ENCODE data around the gene OR56A5. TPM values are rescaled to one million over a fixed set of nuclear protein-coding genes. Genes with fewer than 3 reads are reported as not detected.

OR56A5 gene
- total and polyA plus RNA-seq, 2 donors (not counting 3 experiments of a cell fraction or from before 2014, with no cell fraction given): not detected

DNA sequence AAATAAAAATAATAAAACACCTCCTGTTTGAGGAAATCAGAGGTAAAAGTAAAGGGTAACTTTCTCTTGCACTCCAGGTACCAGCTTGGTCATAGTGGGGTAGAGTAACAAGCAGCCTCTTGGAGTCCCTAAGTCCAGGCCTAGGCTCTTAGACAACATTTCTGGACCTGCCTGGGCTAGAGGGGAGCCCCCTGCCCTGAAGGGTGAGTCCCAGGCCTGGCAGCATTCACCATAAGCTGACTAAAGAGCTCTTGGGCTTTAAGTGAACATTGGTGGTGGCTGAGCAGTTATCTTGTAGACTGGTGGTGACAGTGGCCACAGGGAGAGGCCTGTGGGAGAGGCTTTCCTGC, 44.9 kb downstream of the OR56A5 start:
- intact Hi-C loops (cut with micrococcal nuclease): no loop called here
- H3K4me2 ChIP-seq (ENCODE audit: insufficient read depth, low read length): no peak overlapping the region
- H4K20me1 ChIP-seq (replicated peaks; ENCODE audit: control insufficient read depth, extremely low read depth, insufficient read depth, low read length): no peaks in the 10 kb centered on the region
- H3K9me3 ChIP-seq (replicated peaks; ENCODE audit: control insufficient read depth, insufficient read depth, low read length): no peaks in the 10 kb centered on the region
- H3K27ac ChIP-seq (ENCODE audit: insufficient read depth, low read depth, low read length): no peak overlapping the region
- no TSS peak for BruUV-seq (replicated peaks)
- no peaks in the 10 kb centered on the region for H3K4me1 ChIP-seq (ENCODE audit: control insufficient read depth, extremely low read depth, insufficient read depth, low read length)
- DNase-seq (ENCODE audit: low read depth, low spot score): no peak
- TF ChIP-seq EZH2 (IDR thresholded peaks at IDR 0.05; ENCODE audit: borderline replicate concordance, low read depth, low read length, severe bottlenecking): no peak
- no peak for TF ChIP-seq FOS (IDR thresholded peaks at IDR 0.05; ENCODE audit: borderline replicate concordance, insufficient read depth, low read length)
- TF ChIP-seq, protein P1, sequence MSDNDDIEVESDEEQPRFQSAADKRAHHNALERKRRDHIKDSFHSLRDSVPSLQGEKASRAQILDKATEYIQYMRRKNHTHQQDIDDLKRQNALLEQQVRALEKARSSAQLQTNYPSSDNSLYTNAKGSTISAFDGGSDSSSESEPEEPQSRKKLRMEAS (IDR thresholded peaks at IDR 0.05; ENCODE audit: insufficient read depth, insufficient read length): no peak
- no peaks in the 10 kb centered on the region for H3K27me3 ChIP-seq (ENCODE audit: control insufficient read depth in 2 of 2, insufficient read depth in 2 of 2, low read length in 2 of 2)
- H3K9me1 ChIP-seq (replicated peaks; ENCODE audit: control insufficient read depth, extremely low read depth, insufficient read depth, low read length): no peaks in the 10 kb centered on the region
- H2AFZ ChIP-seq (ENCODE audit: low read depth, low read length): no peak overlapping the region
- dilution Hi-C loops (cut with MboI; ENCODE audit: extremely low pct_ligation_motif_present, low sequenced_read_pairs): no loop called here
- H3K9ac ChIP-seq (replicated peaks; ENCODE audit: extremely low read depth, insufficient read depth, low read length): no peak overlapping the region
- no peaks in the 10 kb centered on the region for H3K79me2 ChIP-seq (ENCODE audit: control insufficient read depth, insufficient read depth, low read length)
- POLR2A ChIA-PET: no interaction called here
- H3K36me3 ChIP-seq (ENCODE audit: control insufficient read depth in 2 of 2, extremely low read depth in 1 of 2, insufficient read depth in 2 of 2, low read length in 2 of 2): no peaks in the 10 kb centered on the region
- H3K4me3 ChIP-seq (replicated peaks in 1 of 3; ENCODE audit: insufficient read depth in 1 of 3, low read depth in 1 of 3, low read length in 3 of 3): no peak overlapping the region
- no peak for FAIRE-seq
- CTCF ChIA-PET: no interaction called here

DNA sequence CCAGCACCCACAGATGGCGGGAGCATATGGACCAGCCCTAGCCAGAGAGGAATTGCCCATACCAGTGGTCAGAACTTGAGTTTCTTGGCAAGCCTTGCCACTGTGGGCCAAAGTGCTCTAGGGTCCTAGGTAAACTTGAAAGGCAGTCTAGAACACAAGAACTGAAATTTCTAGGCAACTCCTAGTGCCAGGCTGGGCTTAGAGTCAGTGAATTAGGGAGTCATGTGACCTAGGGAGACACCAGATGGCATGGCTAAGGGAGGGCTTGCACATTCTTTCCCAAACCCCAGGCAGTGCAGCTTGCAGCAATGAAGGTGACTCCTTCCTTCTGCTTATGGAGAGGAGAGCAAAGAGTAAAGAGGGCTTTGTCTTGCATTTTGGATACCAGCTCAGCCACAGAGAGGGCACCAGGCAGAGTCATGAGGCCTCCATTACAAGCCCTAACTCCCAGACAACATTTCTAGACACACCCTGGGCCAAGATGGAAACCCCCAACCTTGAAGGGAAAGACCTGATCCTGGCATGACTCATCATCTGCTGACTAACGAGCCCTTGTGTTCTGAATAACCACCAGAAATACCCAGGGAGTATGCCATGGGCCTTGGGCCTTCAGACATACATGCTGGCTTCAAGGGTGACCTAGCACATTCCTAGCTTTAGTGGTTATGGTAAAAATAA, 45.4 kb downstream of the OR56A5 start:
- Histone ChIP-seq H3K4me1 (ENCODE audit: control insufficient read depth, extremely low read depth, insufficient read depth, low read length) (no peaks in the 10 kb centered on the region), H4K20me1 (replicated peaks; ENCODE audit: control insufficient read depth, extremely low read depth, insufficient read depth, low read length) (no peaks in the 10 kb centered on the region), H3K27me3 (ENCODE audit: control insufficient read depth in 2 of 2, insufficient read depth in 2 of 2, low read length in 2 of 2) (no peaks in the 10 kb centered on the region), H3K4me2 (ENCODE audit: insufficient read depth, low read length) (no peak overlapping the region), H3K79me2 (ENCODE audit: control insufficient read depth, insufficient read depth, low read length) (no peaks in the 10 kb centered on the region), H3K9me1 (replicated peaks; ENCODE audit: control insufficient read depth, extremely low read depth, insufficient read depth, low read length) (no peaks in the 10 kb centered on the region), H2AFZ (ENCODE audit: low read depth, low read length) (no peak overlapping the region), H3K36me3 (ENCODE audit: control insufficient read depth in 2 of 2, extremely low read depth in 1 of 2, insufficient read depth in 2 of 2, low read length in 2 of 2) (no peaks in the 10 kb centered on the region), H3K9me3 (replicated peaks; ENCODE audit: control insufficient read depth, insufficient read depth, low read length) (no peaks in the 10 kb centered on the region), H3K4me3 (replicated peaks in 1 of 3; ENCODE audit: insufficient read depth in 1 of 3, low read depth in 1 of 3, low read length in 3 of 3) (no peak overlapping the region), H3K9ac (replicated peaks; ENCODE audit: extremely low read depth, insufficient read depth, low read length) (no peak overlapping the region), H3K27ac (ENCODE audit: insufficient read depth, low read depth, low read length) (no peak overlapping the region)
- intact Hi-C loops (cut with micrococcal nuclease) (no loop called here), dilution Hi-C loops (cut with MboI; ENCODE audit: extremely low pct_ligation_motif_present, low sequenced_read_pairs) (no loop called here)
- peak; percentile 16 for TF ChIP-seq JUN (IDR thresholded peaks at IDR 0.05; ENCODE audit: borderline replicate concordance, insufficient read depth, insufficient read length, low read depth)
- TF ChIP-seq, protein P1 (IDR thresholded peaks at IDR 0.05; ENCODE audit: insufficient read depth, insufficient read length): no peak
- no peak for TF ChIP-seq EZH2 (IDR thresholded peaks at IDR 0.05; ENCODE audit: borderline replicate concordance, low read depth, low read length, severe bottlenecking)
- no peak for TF ChIP-seq CTCF (IDR thresholded peaks at IDR 0.05; ENCODE audit: extremely low read depth in 1 of 2, insufficient read depth in 1 of 2, low read depth in 1 of 2, low read length in 2 of 2)
- TF ChIP-seq MYC (IDR thresholded peaks at IDR 0.05; ENCODE audit: low read depth, low read length): no peak
- no peak for TF ChIP-seq GATA2 (IDR thresholded peaks at IDR 0.05; ENCODE audit: insufficient read depth, insufficient read length, low read depth, low read length)
- no TSS peak for BruUV-seq (replicated peaks)
- no peak for FAIRE-seq
- DNase-seq (ENCODE audit: low read depth, low spot score): no peak
- ChIA-PET POLR2A (no interaction called here), CTCF (no interaction called here)

Measured in endothelial cell of umbilical vein (primary cell).